Ishikawa (cell line): Measurements from ENCODE around the gene TAF11L3.

ENCODE experiments used
- EGR1 ChIP-seq: IDR thresholded peaks from 2 replicates; pipeline ENCODE4 v1.6.1; 2012
- EP300 ChIP-seq: IDR thresholded peaks from 2 replicates; pipeline ENCODE4 v1.6.1; 2012; ENCODE audit warnings: borderline replicate concordance
- MAX ChIP-seq: IDR thresholded peaks from 2 replicates; pipeline ENCODE4 v1.6.1; 2012
- RAD21 ChIP-seq: IDR thresholded peaks from 2 replicates; pipeline ENCODE4 v1.6.1; 2012; ENCODE audit warnings: low read depth
- REST ChIP-seq: IDR thresholded peaks from 2 replicates; pipeline ENCODE4 v1.6.1; 2012; ENCODE audit warnings: low read depth, mild to moderate bottlenecking
- TAF1 ChIP-seq: IDR thresholded peaks from 2 replicates; pipeline ENCODE4 v1.6.1; 2012; ENCODE audit warnings: low read depth, mild to moderate bottlenecking
- YY1 ChIP-seq: IDR thresholded peaks from 2 replicates; pipeline ENCODE4 v1.6.1; 2012; ENCODE audit warnings: low read depth

GRCh38 chr5:17497446-17497845, 20.7 kb upstream of the TAF11L3 start:
- TF ChIP-seq EP300 = no peak
- no peak for TF ChIP-seq YY1
- no peak for TF ChIP-seq MAX
- no peak for TF ChIP-seq TAF1
- no peak for TF ChIP-seq EGR1
- TF ChIP-seq RAD21 = no peak
- no peak for TF ChIP-seq REST
